ENCODE results near the gene UPK3A.
"Not testable (repeated sequence)": the region's sequence is repeated elsewhere in the genome, so short reads cannot be mapped to it uniquely, and the experiment has no call there.

UPK3A gene

DNA sequence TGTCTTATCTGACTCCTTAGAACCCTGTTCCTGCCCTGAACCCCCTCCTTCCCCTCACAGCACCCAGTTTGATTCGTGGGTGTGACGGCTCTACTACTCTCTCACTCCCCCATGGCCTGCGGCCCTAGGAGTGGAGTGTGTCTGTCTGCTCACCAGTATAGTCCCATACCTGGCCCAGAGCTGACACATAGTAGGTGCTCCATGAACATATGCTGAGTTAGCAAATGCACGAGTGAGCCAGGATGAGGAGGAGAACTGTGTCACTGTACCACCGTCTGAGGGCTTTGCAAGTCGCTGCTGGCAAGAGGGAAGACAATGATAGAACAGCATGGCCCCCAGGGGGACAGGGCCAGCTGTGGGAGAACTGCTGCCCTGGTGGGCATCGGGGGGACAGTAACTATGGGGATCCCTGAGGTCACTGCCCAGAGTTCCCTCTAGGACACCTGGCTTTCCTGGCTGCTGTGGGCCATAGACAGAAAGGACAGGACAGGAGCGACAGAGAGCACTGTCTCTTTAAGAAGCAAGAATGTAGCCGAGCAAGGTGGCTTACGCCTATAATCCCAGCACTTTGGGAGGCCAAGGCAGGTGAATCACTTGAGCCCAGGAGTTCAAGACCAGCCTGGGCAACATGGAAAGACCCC, 24.9 kb upstream of the UPK3A start:
- no peak for FAIRE-seq

DNA sequence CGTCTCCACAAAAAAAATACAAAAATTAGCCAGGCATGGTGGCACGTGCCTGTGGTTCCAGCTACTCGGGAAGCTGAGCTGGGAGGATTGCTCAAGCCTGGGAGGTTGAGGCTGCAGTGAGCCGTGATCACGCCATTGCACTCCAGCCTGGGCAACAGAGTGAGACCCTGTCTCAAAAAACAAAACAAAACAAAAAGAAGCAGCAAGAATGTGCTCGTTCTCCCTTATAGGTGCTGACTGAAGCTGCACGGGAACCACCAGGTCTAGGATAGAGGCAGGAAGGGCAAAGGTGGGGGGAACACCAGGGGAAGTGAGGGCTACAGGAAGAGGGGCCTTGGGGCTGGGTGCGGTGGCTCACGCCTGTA, 24.4 kb upstream of the UPK3A start:
- not testable (repeated sequence) for FAIRE-seq

DNA sequence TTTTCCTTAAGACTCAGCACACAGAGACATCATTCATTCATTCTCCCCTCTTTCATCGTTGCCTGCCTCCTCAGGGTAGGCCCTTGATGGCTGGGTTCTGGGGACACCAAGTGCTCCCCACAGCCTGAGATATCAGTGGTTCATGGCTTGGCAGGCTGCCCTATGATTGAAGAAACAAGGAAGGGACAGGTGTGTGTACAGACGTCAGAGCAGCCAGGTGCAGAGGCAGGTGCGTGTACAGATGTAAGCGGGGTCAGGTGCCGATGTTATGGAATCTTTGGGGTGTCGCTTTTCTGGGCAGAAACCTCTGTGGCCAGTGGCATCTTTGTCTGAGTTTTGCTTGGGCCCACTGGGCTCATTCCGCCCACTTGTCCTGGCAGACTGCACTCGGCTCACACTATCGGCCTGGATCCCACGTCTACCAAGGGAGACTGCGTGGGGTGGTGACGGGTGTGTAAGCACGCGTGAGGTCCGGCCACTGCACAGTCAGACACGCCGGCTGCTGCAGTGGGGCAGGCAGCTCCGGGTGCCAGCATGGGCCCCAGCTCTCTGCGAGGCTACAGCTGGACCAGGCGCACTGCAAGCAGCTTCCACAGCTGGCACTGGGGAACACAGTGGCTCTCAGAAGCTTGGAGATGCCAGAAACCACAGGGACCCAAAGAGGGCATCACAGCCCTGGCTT, 23.2 kb upstream of the UPK3A start:
- FAIRE-seq = no peak

DNA sequence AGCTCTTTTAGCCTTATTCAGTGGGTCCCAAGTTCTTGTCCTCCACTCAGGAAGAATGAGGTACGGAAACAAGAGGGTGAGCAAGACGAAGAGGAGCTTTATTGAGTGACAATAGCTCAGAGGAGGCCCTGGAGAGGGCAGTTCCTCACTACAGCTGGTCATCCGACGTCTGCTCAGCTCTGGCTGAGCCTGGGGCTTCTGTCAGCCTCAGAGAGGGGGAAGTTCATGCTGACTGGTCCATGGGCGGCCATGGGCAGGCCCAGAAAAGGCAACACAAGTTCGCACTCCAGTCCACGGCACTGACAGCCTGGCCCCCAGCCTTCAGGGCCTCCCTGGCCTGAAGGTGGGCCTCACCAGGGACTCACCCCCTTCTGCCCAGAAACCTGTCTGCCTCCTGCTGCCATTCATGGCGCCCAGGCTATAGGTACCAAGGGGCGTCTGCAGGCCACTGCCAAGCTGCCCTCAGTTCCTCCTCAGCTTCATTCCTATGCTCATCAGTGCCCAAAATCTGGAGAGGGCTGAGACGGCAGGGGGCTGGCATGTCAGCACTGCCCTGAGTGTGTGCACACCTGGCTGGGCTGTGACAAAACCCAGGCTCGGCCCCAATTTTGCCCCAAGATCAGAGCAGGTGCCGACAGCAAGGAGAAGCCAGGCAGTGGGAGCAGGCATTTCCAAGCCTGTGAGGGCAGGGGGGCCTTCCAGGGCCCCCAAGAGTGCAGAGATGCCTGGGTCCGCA, 22.4 kb upstream of the UPK3A start:
- no peak for FAIRE-seq

DNA sequence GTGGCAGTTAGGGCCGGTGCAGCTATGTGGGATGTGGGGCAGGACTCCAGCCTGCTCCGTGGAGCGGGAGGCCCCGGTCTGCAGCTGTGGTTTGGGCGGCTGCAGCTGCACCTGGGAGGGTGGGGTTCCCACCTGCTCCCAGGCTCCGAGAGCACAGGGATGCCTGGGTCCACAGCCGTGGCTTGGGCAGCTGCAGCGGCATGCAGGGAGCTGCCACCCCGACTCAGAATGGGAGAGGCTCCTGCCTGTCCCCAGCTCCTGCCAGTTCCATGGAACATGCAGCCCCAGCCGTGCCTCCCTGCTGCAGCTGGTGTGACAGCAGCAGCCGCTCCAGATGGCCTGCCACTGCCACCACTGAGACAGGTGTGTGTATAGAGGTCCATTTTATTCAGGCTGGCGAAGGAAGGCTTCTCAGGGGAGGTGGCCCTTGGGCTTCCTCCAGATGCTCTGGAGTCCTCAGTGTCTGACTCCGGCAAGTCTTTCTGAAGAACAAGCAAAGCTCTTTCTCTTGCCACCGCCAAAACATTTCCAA, 21.8 kb upstream of the UPK3A start:
- no peak for FAIRE-seq

DNA sequence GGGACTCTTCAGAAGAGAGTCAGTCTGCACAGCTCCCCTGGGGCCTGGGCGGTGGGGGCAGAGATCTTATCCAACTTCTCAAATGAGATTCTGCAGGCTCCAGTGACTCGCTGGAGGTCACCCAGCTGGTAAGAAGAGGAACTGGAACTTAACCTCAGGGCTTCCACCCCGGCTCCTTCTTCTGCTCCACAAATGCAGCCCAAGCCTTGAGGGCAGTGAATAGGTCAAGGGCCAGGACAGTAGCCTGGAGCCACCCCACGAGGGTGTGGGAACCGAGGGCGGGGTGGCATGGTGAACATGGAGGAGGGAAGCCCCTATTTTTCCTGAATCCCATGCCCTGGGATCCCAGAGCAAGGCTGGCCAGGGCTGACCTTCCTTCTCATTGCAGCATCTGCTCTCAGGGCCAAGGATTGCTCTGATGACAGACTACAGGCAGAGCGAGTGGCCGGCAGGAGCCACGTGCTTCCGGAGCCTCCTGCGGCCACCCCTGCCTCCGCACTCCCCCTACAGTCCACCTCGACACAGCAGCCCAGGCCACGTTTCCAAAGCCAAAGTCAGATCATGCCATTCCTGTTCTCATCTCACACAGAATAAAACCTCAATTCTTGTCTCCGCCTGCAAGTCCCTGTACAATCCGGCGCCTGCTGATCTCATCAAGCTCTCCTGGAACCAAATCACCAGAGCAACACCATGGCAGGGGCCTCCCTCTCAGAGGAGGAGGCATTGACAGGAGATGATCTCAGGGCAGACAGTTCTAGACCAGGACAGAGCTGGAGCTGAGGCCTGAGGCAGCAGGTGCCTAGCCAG, 21.1 kb upstream of the UPK3A start:
- FAIRE-seq = no peak

DNA sequence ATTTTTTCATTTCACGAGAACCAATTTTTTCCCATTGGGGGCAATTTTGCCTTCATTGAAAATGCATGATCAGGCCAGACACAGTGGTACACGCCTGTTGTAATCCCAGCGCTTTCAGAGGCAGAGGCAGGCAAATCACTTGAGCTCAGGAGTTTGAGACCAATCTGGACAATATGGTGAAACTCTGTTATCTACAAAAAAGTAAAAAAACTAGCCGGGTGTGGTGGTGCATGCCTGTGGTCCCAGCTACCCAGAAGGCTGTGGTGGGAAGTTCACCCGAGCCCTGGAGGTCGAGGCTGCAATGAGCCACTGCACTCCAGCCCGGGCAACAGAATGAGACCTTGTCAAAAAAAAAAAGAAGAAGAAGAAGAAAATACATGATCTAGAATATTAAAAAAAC, 19.2 kb upstream of the UPK3A start:
- FAIRE-seq = no peak

DNA sequence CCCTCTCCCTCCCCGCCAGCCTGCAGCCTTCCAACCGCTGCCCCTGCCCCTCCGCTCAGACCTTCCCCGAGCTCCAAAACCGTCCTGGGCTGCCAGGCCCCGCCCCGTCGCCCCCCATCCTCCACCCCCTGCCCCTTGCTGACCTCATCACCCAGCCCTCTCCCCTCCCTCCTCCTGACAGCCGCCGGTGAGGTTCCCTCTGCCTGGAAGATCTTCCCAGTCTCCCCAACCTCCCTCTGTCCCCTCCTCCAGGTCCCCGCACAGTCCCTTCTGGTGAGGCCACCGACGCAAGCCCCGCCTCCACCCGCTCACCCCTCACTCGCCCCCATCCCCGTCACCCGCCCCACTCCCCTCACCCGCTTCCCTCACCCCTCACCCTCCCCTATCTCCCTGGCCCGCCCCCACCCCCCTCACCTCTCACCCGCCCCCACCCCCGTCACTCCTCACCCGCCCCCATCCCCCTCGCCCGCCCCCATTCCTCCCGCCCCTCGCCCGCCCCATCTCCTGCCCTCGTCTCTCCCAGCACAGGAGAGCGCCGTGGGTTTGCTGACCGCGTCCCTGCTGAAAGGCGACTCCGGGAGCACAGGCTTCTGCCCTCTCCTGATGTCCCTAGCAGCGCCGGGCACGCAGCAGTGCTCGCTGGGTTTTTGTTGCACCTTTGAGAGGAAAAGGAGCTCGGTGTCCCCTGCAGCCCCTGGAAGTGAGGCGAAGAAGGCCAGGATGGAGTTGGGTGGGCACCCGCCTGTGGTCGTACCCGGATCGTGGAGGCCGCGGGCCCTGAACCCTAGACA, 16.4 kb upstream of the UPK3A start:
- no peak for FAIRE-seq

DNA sequence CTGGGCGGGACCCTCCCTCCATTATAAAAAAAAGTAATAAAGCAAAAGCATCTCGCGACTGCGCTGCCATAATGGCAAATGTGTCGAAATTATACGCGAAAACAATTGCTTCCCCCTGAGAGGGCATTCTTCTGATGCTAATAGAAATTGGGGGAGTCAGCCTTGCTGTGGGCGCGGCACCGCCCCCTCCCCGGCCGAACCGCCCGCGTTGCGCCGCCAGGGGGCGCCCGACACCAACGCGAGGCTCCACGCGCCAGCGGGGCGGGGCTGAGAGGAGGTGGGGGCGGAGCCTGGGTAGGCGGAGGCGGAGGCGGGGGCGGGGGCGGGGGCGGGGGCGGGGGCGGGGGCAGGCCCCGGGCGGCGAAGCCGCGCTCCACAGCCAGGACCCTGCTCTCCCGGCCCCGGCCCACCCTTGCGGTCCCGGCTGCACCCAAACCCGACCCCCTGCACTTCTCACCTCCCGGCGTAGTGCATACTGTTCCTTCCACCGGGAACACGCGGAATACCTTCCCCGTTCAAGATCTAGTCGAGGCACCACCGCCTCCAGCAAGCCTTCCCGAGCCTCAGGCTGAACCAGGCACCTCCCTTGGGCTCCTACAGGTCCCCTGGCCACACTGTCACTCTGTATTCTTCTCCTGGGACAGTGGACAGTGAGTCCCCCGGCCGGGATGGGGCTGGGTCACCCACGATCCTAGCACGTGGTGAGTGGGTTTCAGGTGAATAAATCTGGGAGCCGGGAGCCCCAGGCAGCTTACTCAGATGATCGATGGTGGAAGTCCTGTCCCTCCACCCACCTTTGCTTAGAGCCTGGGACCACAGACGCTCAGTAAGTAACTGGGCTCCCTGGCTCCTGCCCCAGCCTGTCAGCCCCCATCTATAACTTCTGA, 15.5 kb upstream of the UPK3A start:
- no peak for FAIRE-seq

DNA sequence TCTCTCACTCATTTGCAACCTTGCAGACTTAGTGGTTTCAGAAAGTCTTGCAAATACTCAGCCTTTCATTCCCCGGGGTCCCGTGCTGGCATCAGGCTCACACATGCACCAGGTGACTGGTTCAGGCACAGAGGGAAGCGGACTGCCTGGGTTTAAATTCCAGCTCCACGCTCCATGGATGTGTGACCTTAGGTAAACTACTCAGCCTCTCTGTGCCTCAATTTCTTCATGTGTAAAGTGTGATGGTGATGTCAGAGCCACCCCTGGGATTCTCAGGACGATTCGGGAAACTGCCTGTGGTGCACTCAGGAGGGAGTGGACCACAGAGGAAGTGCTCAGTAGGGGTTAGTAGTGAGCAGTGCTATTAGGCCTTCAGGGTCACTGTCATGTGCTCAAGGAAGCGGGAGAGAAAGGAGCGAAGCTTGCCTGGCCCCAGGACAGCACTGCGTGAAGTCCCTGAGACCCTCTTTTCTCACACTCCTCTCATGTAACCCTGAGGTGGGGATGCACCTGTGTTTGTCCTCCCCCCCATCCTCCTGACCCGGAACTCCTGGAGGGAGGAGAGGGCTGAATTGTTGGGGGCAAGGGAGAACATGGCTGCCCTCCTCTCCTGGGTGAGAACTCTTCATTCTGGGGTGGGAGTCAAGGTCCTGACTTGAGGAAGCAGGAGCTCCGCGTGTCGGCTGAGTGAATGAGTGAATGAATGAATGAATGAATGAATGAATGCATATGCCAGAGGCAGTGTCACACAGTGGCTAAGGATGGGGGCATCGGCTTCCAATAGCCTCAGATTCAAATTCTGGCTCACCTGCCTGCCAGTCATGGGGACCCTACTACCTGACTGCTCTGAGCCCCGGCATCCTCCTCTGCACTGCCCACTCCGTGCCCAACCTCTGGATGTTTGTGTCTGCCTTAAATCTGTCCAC, 14.4 kb upstream of the UPK3A start:
- no peak for FAIRE-seq

DNA sequence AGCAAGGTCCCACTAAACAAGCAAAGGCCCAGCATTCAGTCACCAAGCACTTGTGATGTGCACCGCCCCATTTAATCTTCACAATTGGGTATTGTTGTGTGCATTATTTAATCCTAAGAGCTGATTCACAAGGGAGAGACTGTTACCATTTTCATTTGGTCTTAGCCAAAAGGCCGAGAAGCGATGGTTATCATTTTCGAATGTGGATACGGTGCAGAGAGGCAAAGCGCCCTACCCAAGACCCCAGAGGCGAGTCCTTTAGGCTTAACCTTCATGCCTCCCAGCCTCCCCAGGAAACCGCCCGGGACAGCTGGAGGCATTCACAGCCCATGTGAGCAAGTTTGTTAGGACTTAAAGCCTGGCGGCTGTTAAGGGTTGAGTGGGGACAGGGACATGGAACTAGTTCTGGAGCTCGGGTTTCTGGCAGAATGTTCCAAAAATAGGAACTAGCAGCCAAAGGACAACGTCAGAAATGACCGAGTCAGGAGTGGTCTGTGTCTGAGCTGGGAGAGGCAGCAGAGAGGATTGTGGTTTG, 13.0 kb upstream of the UPK3A start:
- FAIRE-seq = no peak

DNA sequence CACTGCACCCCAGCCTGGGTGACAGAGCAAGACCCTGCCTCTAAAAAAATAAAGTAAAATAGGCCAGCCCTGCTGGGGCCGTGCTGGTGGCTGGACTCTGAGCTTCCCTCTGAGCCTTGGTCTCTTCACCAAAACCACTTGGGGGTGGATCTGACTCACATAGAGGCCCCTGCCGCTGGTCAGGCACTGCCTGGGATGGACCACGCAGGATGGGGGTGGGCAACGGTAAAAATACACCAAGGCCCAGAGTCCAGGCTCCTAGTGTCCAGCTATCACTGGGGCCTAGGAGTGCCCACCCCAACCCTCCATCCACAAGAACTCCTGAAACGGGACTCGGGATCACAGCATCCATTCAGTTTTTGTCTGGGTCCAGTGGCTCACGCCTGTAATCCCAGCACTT, 12.3 kb upstream of the UPK3A start:
- no peak for FAIRE-seq

DNA sequence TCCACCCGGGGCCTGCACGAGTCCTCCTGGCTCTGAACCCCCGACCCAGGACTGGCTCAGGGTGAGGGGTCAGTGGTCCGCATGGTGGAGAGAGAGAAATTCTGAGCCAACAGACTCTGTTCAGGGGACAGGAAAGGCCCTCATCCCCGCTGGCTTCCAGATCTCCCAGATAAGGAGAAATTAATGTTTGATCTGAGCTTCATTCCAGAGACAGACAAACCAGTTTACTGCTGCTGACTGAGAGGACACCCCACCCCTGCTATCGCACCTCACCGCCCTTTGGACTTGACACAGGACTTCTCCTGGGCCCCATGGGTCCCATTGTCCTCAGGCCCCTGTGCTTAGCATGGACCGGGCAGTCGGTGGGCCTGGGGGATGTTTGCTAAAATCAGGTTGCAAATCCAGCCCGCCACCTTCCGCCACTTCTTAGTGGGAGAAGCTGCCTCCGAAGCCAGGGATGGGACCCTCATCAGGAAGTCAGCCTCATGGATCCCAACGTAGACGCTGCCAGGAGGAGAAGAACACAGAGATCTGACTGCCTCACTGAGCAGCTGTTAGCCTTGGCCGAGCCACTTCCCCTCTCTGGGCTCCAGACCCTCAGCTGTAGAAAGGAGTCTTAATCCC, 11.2 kb upstream of the UPK3A start:
- FAIRE-seq = no peak

DNA sequence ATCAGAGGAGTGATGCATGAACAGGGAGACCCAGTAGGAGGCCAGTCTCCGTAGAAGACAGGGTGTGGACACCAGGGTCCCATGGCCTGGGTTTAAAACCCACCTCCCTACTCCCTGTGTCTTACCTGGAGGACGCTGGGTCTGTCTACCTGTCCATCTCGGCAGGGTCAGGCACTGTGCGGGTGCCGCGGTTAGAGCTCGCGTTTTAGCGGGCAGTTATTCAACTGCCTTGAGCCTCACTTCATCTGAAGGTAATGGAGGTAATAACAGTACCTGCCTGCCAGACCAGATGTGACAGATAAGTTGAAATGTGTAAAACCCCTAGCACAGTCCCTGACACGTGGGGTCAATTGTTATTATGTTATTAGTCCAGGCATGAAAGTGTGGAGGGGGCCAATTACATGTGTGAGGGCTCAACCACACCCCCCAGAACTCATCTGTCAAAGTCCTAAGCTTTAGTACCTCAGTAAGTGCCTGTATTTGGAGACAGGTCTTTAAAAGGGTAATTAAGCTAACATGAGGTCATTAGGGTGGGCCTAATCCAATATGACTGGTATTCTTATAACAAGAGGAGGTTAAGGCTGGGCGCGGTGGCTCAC, 8.1 kb upstream of the UPK3A start:
- no peak for FAIRE-seq

DNA sequence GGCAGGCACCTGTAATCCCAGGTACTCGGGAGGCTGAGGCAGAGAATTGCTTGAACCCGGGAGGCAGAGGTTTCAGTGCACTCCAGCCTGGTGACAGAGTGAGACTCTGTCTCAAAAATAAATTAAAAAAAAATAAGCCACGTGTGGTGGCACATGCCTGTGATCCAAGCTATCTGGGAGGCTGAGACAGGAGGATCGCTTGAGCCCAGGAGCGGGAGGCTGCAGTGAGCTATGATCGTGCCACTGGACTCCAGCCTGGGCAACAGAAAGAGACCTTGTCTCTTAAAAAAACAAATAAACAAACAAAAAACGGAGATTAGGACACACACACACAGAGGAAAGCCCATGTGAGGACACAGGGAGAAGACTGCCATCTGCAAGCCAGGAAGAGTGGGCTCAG, 7.0 kb upstream of the UPK3A start:
- not testable (repeated sequence) for FAIRE-seq

DNA sequence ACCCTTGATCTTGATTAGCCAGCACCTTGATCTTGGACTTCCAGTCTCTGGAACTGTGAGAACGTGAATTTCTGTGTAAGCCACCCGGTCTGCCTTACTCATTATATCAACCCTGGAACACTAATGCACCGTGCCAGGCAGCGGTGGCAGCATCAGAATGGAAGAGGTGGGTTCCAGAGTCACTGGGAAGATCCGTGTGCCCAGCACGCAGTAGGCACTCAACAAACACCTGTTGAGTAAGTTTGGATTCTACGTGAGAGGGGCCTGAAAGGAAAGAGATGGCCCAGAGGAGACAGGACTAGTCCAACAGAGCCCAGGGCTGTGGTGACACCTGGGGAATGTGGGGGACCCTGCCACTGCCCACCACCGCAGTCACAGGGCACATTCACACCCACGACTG, 6.6 kb upstream of the UPK3A start:
- FAIRE-seq = no peak

DNA sequence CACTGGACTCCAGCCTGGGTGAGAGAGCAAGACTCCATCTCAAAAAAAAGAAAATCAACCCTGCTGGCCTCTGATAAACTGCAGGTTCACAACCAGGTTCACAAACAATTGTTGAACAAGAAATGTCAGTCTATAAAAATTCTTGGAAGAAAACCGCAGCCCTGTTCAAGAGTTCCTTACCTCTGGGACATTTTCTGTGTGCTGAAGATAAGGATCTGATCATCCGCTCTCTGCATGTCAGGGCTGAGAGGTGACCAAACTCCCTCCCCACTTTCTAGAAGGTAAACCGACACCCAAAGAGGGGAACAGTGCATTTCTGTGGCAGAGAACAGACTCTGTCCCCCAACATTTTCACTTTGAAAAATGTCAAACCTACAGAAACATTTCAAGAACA, 4.2 kb upstream of the UPK3A start:
- no peak for FAIRE-seq

DNA sequence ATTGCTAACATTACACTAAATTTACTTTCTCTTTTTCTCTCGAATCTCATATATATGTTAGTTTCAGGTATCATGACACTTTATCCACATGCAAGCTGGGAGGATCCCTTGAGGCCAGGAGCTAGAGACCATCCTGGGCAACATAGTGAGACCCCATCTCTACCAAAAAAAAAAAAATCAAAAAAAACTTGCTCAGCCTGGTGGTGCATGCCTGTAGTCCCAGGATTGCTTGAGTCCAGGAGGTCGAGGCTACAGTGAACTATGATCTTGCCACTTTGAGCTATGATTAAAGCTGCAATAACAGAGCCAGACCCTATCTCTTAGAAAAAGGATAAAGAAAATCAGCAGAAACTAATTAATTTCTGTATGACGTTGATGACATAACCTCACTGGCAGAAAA, 3.7 kb upstream of the UPK3A start:
- FAIRE-seq = no peak
